Thyroid gland (tissue), 4 donors: ENCODE data around the gene CYP4F3.
"Not testable (repeated sequence)": the region's sequence is repeated elsewhere in the genome, so short reads cannot be mapped to it uniquely, and the experiment has no call there.

ENCODE experiments used
- POLR2A ChIP-seq, 2 donors: fragments of 450-650 bp; IDR thresholded peaks; one replicate each; pipeline ENCODE4 v1.6.1; 2017; ENCODE audit warnings: antibody characterized with exemption in 2 of 2, mild to moderate bottlenecking in 2 of 2, moderate library complexity in 1 of 2
- TF ChIP-seq, protein P1 (sequence below), 6 experiments: fragments of 200-600 bp in 3 of 6; fragments of 450-650 bp in 3 of 6; sonication (generic) in 3 of 6; IDR thresholded peaks; one replicate each; pipeline ENCODE4 v1.5.1; 2016 to 2019; ENCODE audit warnings: antibody characterized with exemption in 6 of 6, mild to moderate bottlenecking in 2 of 6, inconsistent platforms in 1 of 6, moderate library complexity in 1 of 6

GRCh38 chr19:15593766-15594165 lies 46.9 kb upstream of the CYP4F3 start:
- TF ChIP-seq, protein P1, sequence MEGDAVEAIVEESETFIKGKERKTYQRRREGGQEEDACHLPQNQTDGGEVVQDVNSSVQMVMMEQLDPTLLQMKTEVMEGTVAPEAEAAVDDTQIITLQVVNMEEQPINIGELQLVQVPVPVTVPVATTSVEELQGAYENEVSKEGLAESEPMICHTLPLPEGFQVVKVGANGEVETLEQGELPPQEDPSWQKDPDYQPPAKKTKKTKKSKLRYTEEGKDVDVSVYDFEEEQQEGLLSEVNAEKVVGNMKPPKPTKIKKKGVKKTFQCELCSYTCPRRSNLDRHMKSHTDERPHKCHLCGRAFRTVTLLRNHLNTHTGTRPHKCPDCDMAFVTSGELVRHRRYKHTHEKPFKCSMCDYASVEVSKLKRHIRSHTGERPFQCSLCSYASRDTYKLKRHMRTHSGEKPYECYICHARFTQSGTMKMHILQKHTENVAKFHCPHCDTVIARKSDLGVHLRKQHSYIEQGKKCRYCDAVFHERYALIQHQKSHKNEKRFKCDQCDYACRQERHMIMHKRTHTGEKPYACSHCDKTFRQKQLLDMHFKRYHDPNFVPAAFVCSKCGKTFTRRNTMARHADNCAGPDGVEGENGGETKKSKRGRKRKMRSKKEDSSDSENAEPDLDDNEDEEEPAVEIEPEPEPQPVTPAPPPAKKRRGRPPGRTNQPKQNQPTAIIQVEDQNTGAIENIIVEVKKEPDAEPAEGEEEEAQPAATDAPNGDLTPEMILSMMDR (IDR thresholded peaks at IDR 0.05): not testable (repeated sequence)
- TF ChIP-seq POLR2A (IDR thresholded peaks at IDR 0.05): not testable (repeated sequence)
